Heart right ventricle (tissue), 16 donors: ENCODE results near the gene UPK1B. TPM values are rescaled to one million over a fixed set of nuclear protein-coding genes. Genes with fewer than 3 reads are reported as not detected.

Experiments
- ATAC-seq, 8 donors: fragments of 200-7000 bp; cut with Tn5 transposase; one replicate each; pipeline ENCODE4 v1.9.1; 2020; ENCODE audit warnings: mild to moderate bottlenecking in 8 of 8, moderate library complexity in 8 of 8, moderate number of reproducible peaks in 1 of 8
- DNase-seq, 2 donors: peaks; one replicate each; pipeline ENCODE4 v3.0.0-alpha.2; 2020
- H3K27ac ChIP-seq, 10 donors: fragments of 200-600 bp; sonication (generic) in 2 of 10; one replicate each; pipeline versions ENCODE4 v1.5.0 to v1.8.0; 2020 to 2022; ENCODE audit warnings: mild to moderate bottlenecking in 3 of 10
- H3K27me3 ChIP-seq, 7 donors: fragments of 200-600 bp; one replicate each; pipeline ENCODE4 v1.8.0; 2021 to 2022; ENCODE audit warnings: mild to moderate bottlenecking in 2 of 7
- H3K36me3 ChIP-seq, 9 donors: fragments of 200-600 bp; sonication (generic) in 1 of 9; one replicate each; pipeline versions ENCODE4 v1.5.0 to v1.8.0; 2020 to 2022; ENCODE audit warnings: mild to moderate bottlenecking in 2 of 9
- H3K4me1 ChIP-seq, 9 donors: fragments of 200-600 bp; sonication (generic) in 1 of 9; one replicate each; pipeline versions ENCODE4 v1.5.0 to v1.8.0; 2020 to 2022; ENCODE audit warnings: mild to moderate bottlenecking in 4 of 9
- H3K4me3 ChIP-seq, 10 donors: fragments of 200-600 bp; sonication (generic) in 2 of 10; one replicate each; pipeline versions ENCODE4 v1.5.0 to v1.8.0; 2020 to 2022; ENCODE audit warnings: mild to moderate bottlenecking in 7 of 10, moderate library complexity in 2 of 10
- H3K9me3 ChIP-seq, 11 donors: fragments of 200-600 bp in 10 of 11; sonication (generic) in 2 of 11; one replicate each; pipeline versions ENCODE4 v1.5.0 to v1.8.0; 2013 to 2022; ENCODE audit warnings: mild to moderate bottlenecking in 2 of 11, control low read depth in 1 of 11, moderate library complexity in 1 of 11
- CTCF ChIP-seq, 9 donors: fragments of 200-600 bp; sonication (generic) in 2 of 9; IDR thresholded peaks; one replicate each; pipeline versions ENCODE4 v1.5.0 to v1.8.0; 2021 to 2022; ENCODE audit warnings: antibody characterized with exemption in 9 of 9, mild to moderate bottlenecking in 5 of 9, moderate library complexity in 1 of 9
- WGBS, 2 donors: extraction: QIAGEN DNeasy Blood & Tissue Kit; methylation state at CpG; one replicate each; pipeline ENCODE4 v1.1.7; 2013; ENCODE audit warnings: inconsistent platforms in 1 of 2; 5-methylcytosine and 5-hydroxymethylcytosine counted together
- intact Hi-C, 10 donors: fragments of 100-400 bp; cut with DNase I; formaldehyde crosslinking; loops; one replicate each; pipeline versions ENCODE4 v1.11.1 to v1.14.2; 2022
- polyA plus RNA-seq, 2 donors: library from polyadenylated mRNA; stranded (reverse); fragments of 200-250 nt; gene quantifications; one replicate each; pipeline ENCODE4 v1.2.3, GENCODE V29; 2013
- total RNA-seq, 10 donors: library from RNA; stranded (reverse); fragmentation: NEBNext Ultra II Directional in 3 of 10; extraction: Animal tissue kit (Norgen Biotek cat#: 25700) in 3 of 10; gene quantifications; one replicate each; pipeline versions ENCODE4 v1.2.1 to v1.2.4, GENCODE V29; 2021 to 2023
- donor health status: Arrhythmogenic right ventricular cardiomyopathy.
- donor health status: ischemic (EF 13 %, LVEDD 7.1; RV severe dilation, severe dysfunction).
- donor health status: healthy with polysubstance abuse.
- donor health status: DM: no; HTN: yes; CAD: no.
- donor health status: DM: no; HTN: no; CAD: no.
- donor health status: ischemic (EF 25% LVEDD 6.9; RV normal size, moderate dysfunction).
- donor health status: ischemic (EF 25% LVEDD 5.7; RV mildly dilated, moderate dysfunction).
- donor health status: healthy.
- donor health status: DM: yes; HTN: yes; CAD: no.
- donor health status: Ischemic cardiomyopathy.
- donor health status: ischemic (EF 35%, LVEDD 5.7; RV mildly dilated, moderate dysfunction).
- donor health status: nonischemic (EF 11% LVEDD 7.7; RV severe dilation, severe dysfunction).
- donor health status: DM: yes; HTN: yes; CAD: no.
- donor health status: PGD.
- donor health status: ischemic (EF 29% LVEDD 5.4; RV normal size, mild dysfunction).
- donor health status: nonischemic (EF 23%, LVEDD 6.1; RV moderate dilation, normal function).

The UPK1B gene
- total and polyA plus RNA-seq, 12 donors, result 1.1 TPM; not detected in 11

- WGBS, 2 donors, result 46 to 48% methylated on average over 2 of the region's 2 CpGs
- no peaks in the 10 kb centered on the region for H3K36me3 ChIP-seq
- H3K4me1 ChIP-seq, result no peaks in the 10 kb centered on the region
- no peak for TF ChIP-seq CTCF (IDR thresholded peaks at IDR 0.05)
- no peaks in the 10 kb centered on the region for H3K9me3 ChIP-seq
- ATAC-seq, result no peak
- no peak overlapping the region for H3K4me3 ChIP-seq
- no peaks in the 10 kb centered on the region for H3K27me3 ChIP-seq
- intact Hi-C loops, result loop anchor here in 2 of 10 donors (5.0 to 10.0 kb wide), 3 partner anchors 95 to 537 kb away; partner anchors contain the start of gene B4GALT4 (in 1 of the 2)
- no peak overlapping the region for H3K27ac ChIP-seq
- no peak for DNase-seq
Measured at GRCh38 chr3:119147494-119147893, 25.9 kb upstream of the UPK1B start.

GRCh38 chr3:119148493-119149180 lies 24.8 kb upstream of the UPK1B start:
- Histone ChIP-seq H3K36me3 (no peaks in the 10 kb centered on the region), H3K27ac (no peak overlapping the region), H3K27me3 (no peaks in the 10 kb centered on the region), H3K4me3 (no peak overlapping the region), H3K4me1 (no peaks in the 10 kb centered on the region), H3K9me3 (peaks cover 0 to 9% (median 7%) of the 10 kb centered on the region in 11 donors)
- TF ChIP-seq CTCF (IDR thresholded peaks at IDR 0.05), result no peak
- no peak for DNase-seq
- no peak for ATAC-seq
- intact Hi-C loops, result loop anchor here in 2 of 10 donors (5.0 to 10.0 kb wide), 3 partner anchors 94 to 536 kb away; partner anchors contain the start of gene B4GALT4 (in 1 of the 2)
- WGBS, 2 donors, result 90 to 97% methylated on average over 2 of the region's 2 CpGs

- no peak for DNase-seq
- intact Hi-C loops, result loop anchor here in 2 of 10 donors (5.0 to 10.0 kb wide), 3 partner anchors 93 to 535 kb away; partner anchors contain the start of gene B4GALT4 (in 1 of the 2)
- no peak for TF ChIP-seq CTCF (IDR thresholded peaks at IDR 0.05)
- no peak overlapping the region for H3K27ac ChIP-seq
- 74 to 75% methylated on average over 4 of the region's 4 CpGs for WGBS, 2 donors
- ATAC-seq, result no peak
- peaks cover 0 to 17% (median 14%) of the 10 kb centered on the region in 11 donors for H3K9me3 ChIP-seq
- H3K4me1 ChIP-seq, result no peaks in the 10 kb centered on the region
- no peak overlapping the region for H3K4me3 ChIP-seq
- H3K27me3 ChIP-seq, result no peaks in the 10 kb centered on the region
- no peaks in the 10 kb centered on the region for H3K36me3 ChIP-seq
Measured at GRCh38 chr3:119149484-119149883, 23.9 kb upstream of the UPK1B start.

GRCh38 chr3:119156868-119157267 lies 16.5 kb upstream of the UPK1B start:
- no peak for TF ChIP-seq CTCF (IDR thresholded peaks at IDR 0.05)
- H3K9me3 ChIP-seq, result peaks cover 0 to 34% (median 15%) of the 10 kb centered on the region in 11 donors
- H3K27me3 ChIP-seq, result no peaks in the 10 kb centered on the region
- H3K36me3 ChIP-seq, result no peaks in the 10 kb centered on the region
- no peak overlapping the region for H3K27ac ChIP-seq
- no peak for ATAC-seq
- no peak overlapping the region for H3K4me3 ChIP-seq
- H3K4me1 ChIP-seq, result no peaks in the 10 kb centered on the region
- DNase-seq, result no peak
- intact Hi-C loops, result no loop called here
